ENCODE measurements around the gene GRK5. TPM values are rescaled to one million over a fixed set of nuclear protein-coding genes. Genes with fewer than 3 reads are reported as not detected.

Gene GRK5
- total RNA-seq, 1 donor: 16.0 TPM

DNA sequence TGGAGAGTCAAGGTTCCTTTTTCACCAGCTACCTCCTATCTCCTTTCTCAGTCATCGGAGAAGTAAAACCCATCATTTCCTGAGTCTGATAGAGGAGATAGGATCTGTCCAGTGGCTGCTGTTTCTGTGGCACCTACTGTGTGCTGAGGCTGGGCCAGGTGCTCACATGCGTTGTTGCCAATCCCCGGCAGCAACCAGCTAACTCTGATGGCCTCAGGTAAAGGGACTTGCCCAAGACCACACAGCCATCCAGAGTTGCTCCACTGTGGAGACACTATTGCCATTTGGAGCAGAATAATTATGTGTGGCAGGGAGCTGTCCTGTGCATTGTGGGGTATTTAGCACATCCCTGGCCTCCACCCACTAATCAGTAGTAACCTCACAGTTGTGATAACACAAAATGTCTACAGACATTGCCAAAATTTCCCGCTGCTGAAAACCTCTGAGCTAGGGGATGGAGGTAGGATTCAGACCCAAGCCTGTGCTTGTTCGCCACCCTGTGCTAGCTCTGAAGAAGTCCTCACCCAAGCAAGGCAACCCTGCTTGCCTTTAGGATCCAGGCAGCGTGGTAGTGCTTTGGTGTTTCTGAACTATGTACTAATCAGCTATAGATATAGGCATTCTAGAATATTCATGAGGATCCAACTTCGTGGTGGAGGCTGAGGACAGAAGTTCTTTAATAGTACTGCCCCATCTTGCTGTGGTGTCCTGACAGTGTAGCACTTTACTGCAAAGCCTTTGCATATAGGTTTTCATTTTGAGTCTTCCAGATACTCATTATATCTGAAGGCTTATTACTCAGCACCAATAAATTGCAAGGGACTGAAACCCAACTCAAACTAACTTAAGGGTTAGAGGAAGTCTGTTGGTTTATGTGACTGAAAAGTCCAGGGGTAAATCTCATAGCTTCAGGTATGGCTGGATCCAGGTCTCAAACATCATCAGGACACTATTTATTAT, 164.6 kb downstream of the GRK5 start:
- no peak overlapping the region for H3K4me3 ChIP-seq (ENCODE audit: low read depth, low read length)
- DNase-seq (ENCODE audit: low read depth): no peak
- TF ChIP-seq, protein P1, sequence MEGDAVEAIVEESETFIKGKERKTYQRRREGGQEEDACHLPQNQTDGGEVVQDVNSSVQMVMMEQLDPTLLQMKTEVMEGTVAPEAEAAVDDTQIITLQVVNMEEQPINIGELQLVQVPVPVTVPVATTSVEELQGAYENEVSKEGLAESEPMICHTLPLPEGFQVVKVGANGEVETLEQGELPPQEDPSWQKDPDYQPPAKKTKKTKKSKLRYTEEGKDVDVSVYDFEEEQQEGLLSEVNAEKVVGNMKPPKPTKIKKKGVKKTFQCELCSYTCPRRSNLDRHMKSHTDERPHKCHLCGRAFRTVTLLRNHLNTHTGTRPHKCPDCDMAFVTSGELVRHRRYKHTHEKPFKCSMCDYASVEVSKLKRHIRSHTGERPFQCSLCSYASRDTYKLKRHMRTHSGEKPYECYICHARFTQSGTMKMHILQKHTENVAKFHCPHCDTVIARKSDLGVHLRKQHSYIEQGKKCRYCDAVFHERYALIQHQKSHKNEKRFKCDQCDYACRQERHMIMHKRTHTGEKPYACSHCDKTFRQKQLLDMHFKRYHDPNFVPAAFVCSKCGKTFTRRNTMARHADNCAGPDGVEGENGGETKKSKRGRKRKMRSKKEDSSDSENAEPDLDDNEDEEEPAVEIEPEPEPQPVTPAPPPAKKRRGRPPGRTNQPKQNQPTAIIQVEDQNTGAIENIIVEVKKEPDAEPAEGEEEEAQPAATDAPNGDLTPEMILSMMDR (IDR thresholded peaks at IDR 0.05; ENCODE audit: insufficient read depth, low read depth, low read length): no peak

DNA sequence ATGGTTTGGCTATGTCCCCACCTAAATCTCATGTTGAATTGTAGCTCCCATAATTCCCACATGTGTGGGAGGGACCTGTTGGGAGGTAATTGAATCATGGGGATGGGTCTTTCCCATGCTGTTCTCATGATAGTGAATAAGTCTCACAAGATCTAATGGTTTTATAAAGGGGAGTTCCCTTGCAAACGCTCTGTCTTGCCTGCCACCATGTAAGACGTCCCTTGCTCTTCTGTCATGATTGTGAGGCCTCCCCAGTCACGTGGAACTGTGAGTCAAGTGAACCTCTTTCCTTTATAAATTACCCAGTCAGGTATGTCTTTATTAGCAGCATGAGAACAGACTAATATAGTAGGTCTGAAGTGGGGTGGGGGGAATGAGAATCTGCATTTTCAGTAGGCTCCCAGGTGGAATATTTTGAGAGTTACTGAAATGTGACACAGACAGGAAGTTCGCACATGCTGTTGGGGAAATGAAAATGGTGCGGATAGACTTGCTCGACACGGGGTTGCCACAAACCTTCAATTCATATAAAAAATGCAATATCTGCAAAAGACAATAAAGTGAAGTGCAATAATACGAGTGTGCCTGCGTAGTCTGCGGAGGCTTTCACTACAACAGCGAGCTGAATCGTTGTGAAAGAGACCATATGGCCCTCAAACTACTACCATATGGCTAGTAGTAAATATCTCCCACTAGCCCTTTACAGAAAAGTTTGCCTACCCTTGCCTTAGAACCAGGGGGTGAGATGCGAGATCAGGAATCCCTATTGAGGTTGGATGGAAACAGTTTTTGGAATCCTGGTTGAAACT, 166.1 kb downstream of the GRK5 start:
- TF ChIP-seq, protein P1 (IDR thresholded peaks at IDR 0.05; ENCODE audit: insufficient read depth, low read depth, low read length): no peak
- no peak for DNase-seq (ENCODE audit: low read depth)
- no peak overlapping the region for H3K4me3 ChIP-seq (ENCODE audit: low read depth, low read length)

DNA sequence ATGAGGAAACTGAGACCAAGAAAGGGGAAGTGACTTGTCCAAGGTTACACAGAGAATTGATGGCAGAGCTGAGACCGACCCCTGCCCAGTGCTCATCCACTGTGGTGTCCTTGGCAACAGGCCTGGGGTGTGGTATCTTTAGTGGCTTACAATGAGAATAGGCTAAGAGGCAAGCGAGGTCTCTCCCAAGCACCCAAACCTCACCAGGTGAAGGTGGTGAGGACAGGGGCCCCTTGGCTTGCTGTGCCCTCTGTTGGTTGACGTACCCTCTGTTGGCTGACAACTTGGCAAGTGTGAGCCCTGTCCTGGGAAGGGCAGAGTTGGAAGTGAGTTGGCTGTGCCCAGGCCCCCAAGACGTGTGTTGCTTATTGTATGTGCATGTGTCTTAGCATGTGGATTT, 166.9 kb downstream of the GRK5 start:
- TF ChIP-seq, protein P1 (IDR thresholded peaks at IDR 0.05; ENCODE audit: insufficient read depth, low read depth, low read length): no peak
- no peak overlapping the region for H3K4me3 ChIP-seq (ENCODE audit: low read depth, low read length)
- no peak for DNase-seq (ENCODE audit: low read depth)

DNA sequence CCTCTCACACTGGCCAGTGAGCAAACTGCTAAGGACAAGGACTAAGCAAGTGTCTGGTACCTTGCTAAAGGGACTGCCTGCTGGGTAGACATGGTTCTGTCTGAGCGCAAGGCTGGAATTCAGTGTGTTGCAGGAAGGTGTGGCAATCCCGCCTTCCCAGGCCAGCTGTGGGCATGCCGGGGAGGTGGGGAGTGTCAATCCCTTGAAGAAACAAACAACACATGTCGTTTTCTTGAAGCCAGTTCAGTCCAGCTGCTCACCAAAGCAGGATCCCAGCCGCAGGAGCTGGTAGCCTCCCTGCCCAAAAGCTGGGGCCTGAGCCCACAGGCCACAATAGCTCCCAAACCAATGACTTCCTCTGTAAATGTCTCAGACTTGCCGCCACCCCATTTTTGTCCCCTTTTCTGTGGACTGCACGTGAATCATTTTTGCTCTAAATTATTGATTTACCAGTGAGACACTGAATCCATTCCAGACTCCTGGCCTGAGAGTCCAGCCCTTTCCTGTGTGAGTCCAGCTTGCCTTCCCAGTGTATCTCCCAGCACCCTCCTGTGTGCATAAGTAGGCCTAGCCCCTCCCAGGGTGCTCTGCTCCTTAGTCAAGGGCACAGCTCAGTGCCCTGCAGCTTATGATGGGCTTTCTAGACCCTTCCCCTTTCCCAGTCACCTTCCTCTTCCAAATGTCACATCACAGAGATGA, 168.4 kb downstream of the GRK5 start:
- DNase-seq (ENCODE audit: low read depth): peak; percentile 93

DNA sequence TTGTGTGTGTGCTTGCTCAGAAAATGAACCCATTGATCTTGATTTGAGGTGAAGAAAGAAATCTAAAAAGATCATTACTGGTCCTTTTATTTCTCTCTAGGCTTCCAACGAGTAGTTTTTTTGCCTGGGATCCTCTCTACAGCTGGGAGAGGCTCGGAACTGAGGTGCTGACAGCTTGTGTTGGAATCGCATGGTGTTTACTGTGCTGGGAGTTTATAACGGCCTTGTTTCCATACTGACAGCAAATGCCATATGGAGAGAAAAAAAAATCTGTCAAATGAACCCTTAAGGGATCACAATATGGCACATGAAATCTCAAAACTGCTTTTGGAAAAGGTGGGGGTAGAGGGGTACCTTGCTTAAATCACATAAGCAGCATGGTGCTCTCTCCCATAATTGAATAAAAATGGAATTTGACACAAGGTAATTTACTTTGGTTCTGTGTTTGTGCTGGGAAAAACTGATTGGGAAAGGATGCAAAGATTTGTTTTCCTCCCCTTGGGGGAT, 170.1 kb downstream of the GRK5 start:
- no peak for DNase-seq (ENCODE audit: low read depth)
- no peak overlapping the region for H3K4me3 ChIP-seq (ENCODE audit: low read depth, low read length)
- TF ChIP-seq, protein P1 (IDR thresholded peaks at IDR 0.05; ENCODE audit: insufficient read depth, low read depth, low read length): no peak

More for the DNA sequence above, 168.4 kb downstream of the GRK5 start:
- TF ChIP-seq, protein P1 (IDR thresholded peaks at IDR 0.05; ENCODE audit: insufficient read depth, low read depth, low read length): no peak
- H3K4me3 ChIP-seq (ENCODE audit: low read depth, low read length): no peak overlapping the region

All from fibroblast of villous mesenchyme (primary cell).